Body of pancreas (tissue), 4 donors: ENCODE data around the gene BEAN1.
A peak's percentile ranks its signal among the peaks of the same experiment; 100 is the strongest.

ENCODE experiments used
- CTCF ChIP-seq, 7 experiments: fragments of 450-650 bp in 4 of 7; fragments of 200-600 bp in 3 of 7; sonication (generic) in 3 of 7; IDR thresholded peaks; one replicate each; pipeline ENCODE4 v1.5.1; 2016 to 2019; ENCODE audit warnings: antibody characterized with exemption in 7 of 7
- POLR2A ChIP-seq, 3 donors: fragments of 450-650 bp; IDR thresholded peaks; one replicate each; pipeline ENCODE4 v1.6.1; 2016; ENCODE audit warnings: antibody characterized with exemption in 3 of 3, mild to moderate bottlenecking in 2 of 3

- TF ChIP-seq CTCF (IDR thresholded peaks at IDR 0.05): peak; percentile 60 to 83 (median 74)
- no peak for TF ChIP-seq POLR2A (IDR thresholded peaks at IDR 0.05)
Observed at GRCh38 chr16:66478733-66479511, 51.8 kb downstream of the BEAN1 start.
